ENCODE measurements around the gene USP2. TPM values are rescaled to one million over a fixed set of nuclear protein-coding genes. Genes with fewer than 3 reads are reported as not detected.
A peak's percentile ranks its signal among the peaks of the same experiment; 100 is the strongest.

USP2 gene
- total RNA-seq, 1 experiment from 2014 or later = 5.7 TPM

- Histone ChIP-seq H3K4ac (ENCODE audit: low read depth, low read length) (no peak overlapping the region), H3K79me1 (ENCODE audit: insufficient read depth, low read depth, low read length, poor library complexity, severe bottlenecking) (no peaks in the 10 kb centered on the region), H3K27me3 (ENCODE audit: insufficient read depth, low read length) (peaks cover 3% of the 10 kb centered on the region; the same call in 1 of the 2 replicates), H3K4me1 (ENCODE audit: insufficient read depth, low read length) (peaks cover 2% of the 10 kb centered on the region; the same call in 1 of the 2 replicates), H2BK15ac (ENCODE audit: low read depth, low read length) (no peak overlapping the region), H3K79me2 (ENCODE audit: insufficient read depth, low read length) (no peaks in the 10 kb centered on the region), H3K18ac (ENCODE audit: insufficient read length, low read depth, low read length) (no peak overlapping the region), H4K91ac (ENCODE audit: insufficient read length, low read depth, low read length) (no peak overlapping the region), H2BK5ac (ENCODE audit: insufficient read length, low read length) (no peak overlapping the region), H2BK12ac (ENCODE audit: insufficient read length, low read depth, low read length) (no peak overlapping the region), H3K27ac (ENCODE audit: insufficient read length, low read depth, low read length) (no peak overlapping the region), H3K9me3 (ENCODE audit: control insufficient read depth, low read depth, low read length) (no peaks in the 10 kb centered on the region), H2BK20ac (ENCODE audit: low read depth, low read length, poor library complexity, severe bottlenecking) (no peak overlapping the region), H2BK120ac (ENCODE audit: low read depth, low read length, poor library complexity, severe bottlenecking) (no peak overlapping the region), H4K20me1 (ENCODE audit: control insufficient read depth, insufficient read depth, insufficient read length) (no peaks in the 10 kb centered on the region), H4K8ac (replicated peaks; ENCODE audit: insufficient read length, low read depth, low read length) (no peak overlapping the region), H2AK5ac (ENCODE audit: insufficient read length, low read length) (no peak overlapping the region), H3K9ac (ENCODE audit: extremely low read depth, insufficient read length, low read length) (no peak overlapping the region), H3K23ac (ENCODE audit: insufficient read length, low read depth, low read length) (no peak overlapping the region), H3K14ac (ENCODE audit: insufficient read depth, low read length) (no peak overlapping the region), H3T11ph (ENCODE audit: low read length) (no peak overlapping the region), H2AFZ (ENCODE audit: low read length) (no peak overlapping the region), H3K4me2 (ENCODE audit: insufficient read depth, insufficient read length, low read length) (no peak overlapping the region), H3K23me2 (ENCODE audit: insufficient read length, low read depth, low read length, poor library complexity, severe bottlenecking) (no peaks in the 10 kb centered on the region), H3K56ac (ENCODE audit: insufficient read length, low read depth, low read length) (no peak overlapping the region), H4K5ac (ENCODE audit: insufficient read length, low read depth, low read length) (no peak overlapping the region)
- no CpG with 5 or more reads among the region's 14 CpGs for WGBS (ENCODE audit: extremely low coverage, insufficient read length, low lambda C conversion rate)
- Mint-ChIP-seq H3K27me3 (ENCODE audit: low read depth) (peaks cover 13% of the 10 kb centered on the region), H3K36me3 (ENCODE audit: insufficient read depth in 1 of 3, low read depth in 3 of 3) (peaks cover 0 to 3% (median 0%) of the 10 kb centered on the region in 3 experiments; a peak in 1 of 7 replicates), H3K27ac (peak overlapping the region in 2 of 3 experiments; percentile 52 to 70; a peak in 1 of 7 replicates), H3K9me3 (no peaks in the 10 kb centered on the region), H3K4me3 (no peak overlapping the region), H3K4me1 (peaks cover 65 to 76% of the 10 kb centered on the region in 2 experiments)
- TF ChIP-seq, protein P1, sequence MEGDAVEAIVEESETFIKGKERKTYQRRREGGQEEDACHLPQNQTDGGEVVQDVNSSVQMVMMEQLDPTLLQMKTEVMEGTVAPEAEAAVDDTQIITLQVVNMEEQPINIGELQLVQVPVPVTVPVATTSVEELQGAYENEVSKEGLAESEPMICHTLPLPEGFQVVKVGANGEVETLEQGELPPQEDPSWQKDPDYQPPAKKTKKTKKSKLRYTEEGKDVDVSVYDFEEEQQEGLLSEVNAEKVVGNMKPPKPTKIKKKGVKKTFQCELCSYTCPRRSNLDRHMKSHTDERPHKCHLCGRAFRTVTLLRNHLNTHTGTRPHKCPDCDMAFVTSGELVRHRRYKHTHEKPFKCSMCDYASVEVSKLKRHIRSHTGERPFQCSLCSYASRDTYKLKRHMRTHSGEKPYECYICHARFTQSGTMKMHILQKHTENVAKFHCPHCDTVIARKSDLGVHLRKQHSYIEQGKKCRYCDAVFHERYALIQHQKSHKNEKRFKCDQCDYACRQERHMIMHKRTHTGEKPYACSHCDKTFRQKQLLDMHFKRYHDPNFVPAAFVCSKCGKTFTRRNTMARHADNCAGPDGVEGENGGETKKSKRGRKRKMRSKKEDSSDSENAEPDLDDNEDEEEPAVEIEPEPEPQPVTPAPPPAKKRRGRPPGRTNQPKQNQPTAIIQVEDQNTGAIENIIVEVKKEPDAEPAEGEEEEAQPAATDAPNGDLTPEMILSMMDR (conservative IDR thresholded peaks at IDR 0.05) = no peak
- peak; percentile 47 for DNase-seq
Measured at GRCh38 chr11:119375337-119376196, 5.9 kb downstream of the USP2 start.
